Stimulated activated CD4-positive, alpha-beta T cell treated with anti-CD3 and anti-CD28 coated beads, Interleukin-12 subunit alpha, Interleukin-12 subunit beta, amount 100 ng/mL, for 4 hours (primary cell): ENCODE results near the gene LAMA2.

Experiments used
- DNase-seq: peaks from one replicate; pipeline ENCODE4 v3.0.0-alpha.2; 2020

Gene LAMA2

GRCh38 chr6:128882991-128883611 lies at the start of gene LAMA2:
Gene LAMA2, plus strand, starts transcription at chr6:128883138. Its CDS starts 108 bp downstream, at chr6:128883246.
- DNase-seq = peak; percentile 1

GRCh38 chr6:128836761-128837160 lies 46.2 kb upstream of the LAMA2 start:
- DNase-seq = no peak

GRCh38 chr6:128841518-128841917 lies 41.4 kb upstream of the LAMA2 start:
- no peak for DNase-seq

- DNase-seq = no peak
Observed at GRCh38 chr6:128844598-128844997, 38.3 kb upstream of the LAMA2 start.

- DNase-seq = no peak
Observed at GRCh38 chr6:128847431-128848210, 35.3 kb upstream of the LAMA2 start.

GRCh38 chr6:128848212-128848935 lies 34.6 kb upstream of the LAMA2 start:
- no peak for DNase-seq

- no peak for DNase-seq
Observed at GRCh38 chr6:128855581-128856085, 27.3 kb upstream of the LAMA2 start.

GRCh38 chr6:128857806-128858205 lies 25.1 kb upstream of the LAMA2 start:
- no peak for DNase-seq

GRCh38 chr6:128860782-128861181 lies 22.2 kb upstream of the LAMA2 start:
- DNase-seq = no peak

- no peak for DNase-seq
Observed at GRCh38 chr6:128863983-128864382, 19.0 kb upstream of the LAMA2 start.

- DNase-seq = no peak
Observed at GRCh38 chr6:128870746-128871145, 12.2 kb upstream of the LAMA2 start.

- DNase-seq = no peak
Observed at GRCh38 chr6:128874863-128875262, 8.1 kb upstream of the LAMA2 start.

- no peak for DNase-seq
Observed at GRCh38 chr6:128882560-128882959, 378 bp upstream of the LAMA2 start.

GRCh38 chr6:128883906-128884305 lies 968 bp downstream of the LAMA2 start:
- DNase-seq = no peak

- DNase-seq = no peak
Observed at GRCh38 chr6:128885381-128885780, 2.4 kb downstream of the LAMA2 start.

- DNase-seq = no peak
Observed at GRCh38 chr6:128886706-128887105, 3.8 kb downstream of the LAMA2 start.

GRCh38 chr6:128888444-128889175 lies 5.7 kb downstream of the LAMA2 start:
- no peak for DNase-seq

- DNase-seq = no peak
Observed at GRCh38 chr6:128889870-128890269, 6.9 kb downstream of the LAMA2 start.

GRCh38 chr6:128892079-128892478 lies 9.1 kb downstream of the LAMA2 start:
- DNase-seq = no peak

- DNase-seq = no peak
Observed at GRCh38 chr6:128899341-128900050, 16.6 kb downstream of the LAMA2 start.

- no peak for DNase-seq
Observed at GRCh38 chr6:128903715-128904114, 20.8 kb downstream of the LAMA2 start.

- no peak for DNase-seq
Observed at GRCh38 chr6:128914051-128914450, 31.1 kb downstream of the LAMA2 start.
